Left renal cortex interstitium (tissue), 4 donors: ENCODE results near the gene IGFLR1. TPM values are rescaled to one million over a fixed set of nuclear protein-coding genes. Genes with fewer than 3 reads are reported as not detected.
"Not testable (repeated sequence)": the region's sequence is repeated elsewhere in the genome, so short reads cannot be mapped to it uniquely, and the experiment has no call there.

Experiments used
- DNase-seq, 4 donors: peaks; one replicate each; pipeline ENCODE4 v3.0.0-alpha.2; 2013; ENCODE audit warnings: low read depth in 4 of 4, low spot score in 2 of 4, missing footprints in 1 of 4
- polyA plus RNA-seq, 4 donors: library from polyadenylated mRNA; unstranded; fragments of 120-200 nt; gene quantifications; one replicate each; pipeline ENCODE4 v1.2.1, GENCODE V29; 2013; ENCODE audit not compliant: insufficient read length in 4 of 4

Gene IGFLR1
- polyA plus RNA-seq, 4 donors = 2.8 to 4.6 (median 3.7) TPM

GRCh38 chr19:35713904-35714495, 28.3 kb downstream of the IGFLR1 start:
- no peak for DNase-seq

GRCh38 chr19:35713506-35713850, 28.8 kb downstream of the IGFLR1 start:
- no peak for DNase-seq

- DNase-seq = no peak
Measured at GRCh38 chr19:35712567-35713505, 29.4 kb downstream of the IGFLR1 start.

- no peak for DNase-seq
Measured at GRCh38 chr19:35710784-35711723, 31.2 kb downstream of the IGFLR1 start.

GRCh38 chr19:35708391-35708790, 33.9 kb downstream of the IGFLR1 start:
- no peak for DNase-seq

GRCh38 chr19:35704218-35704617, 38.0 kb downstream of the IGFLR1 start, which contains the start of gene ZBTB32:
Gene ZBTB32, plus strand, starts transcription at chr19:35704558. Its CDS starts 10,069 bp downstream, at chr19:35714627.
- peak in 1 of 4 donors; percentile 39 for DNase-seq

GRCh38 chr19:35703343-35703742, 38.9 kb downstream of the IGFLR1 start:
- DNase-seq = no peak

GRCh38 chr19:35702223-35703012, 39.8 kb downstream of the IGFLR1 start:
- peak; percentile 85 to 96 (median 88) for DNase-seq

GRCh38 chr19:35696835-35697234, 45.4 kb downstream of the IGFLR1 start:
- no peak for DNase-seq

GRCh38 chr19:35695895-35696422, 46.3 kb downstream of the IGFLR1 start:
- no peak for DNase-seq

- peak in 3 of 4 donors; percentile 64 to 79 (median 65) for DNase-seq
Measured at GRCh38 chr19:35693835-35694599, 48.2 kb downstream of the IGFLR1 start.

GRCh38 chr19:35693422-35693821, 48.8 kb downstream of the IGFLR1 start:
- no peak for DNase-seq

- no peak for DNase-seq
Measured at GRCh38 chr19:35692010-35692409, 50.2 kb downstream of the IGFLR1 start.

GRCh38 chr19:35691106-35691505, 51.1 kb downstream of the IGFLR1 start:
- not testable (repeated sequence) for DNase-seq

- no peak for DNase-seq
Measured at GRCh38 chr19:35689836-35690235, 52.4 kb downstream of the IGFLR1 start.
